ENCODE results near the gene FARSB. TPM values are rescaled to one million over a fixed set of nuclear protein-coding genes. Genes with fewer than 3 reads are reported as not detected.

The FARSB gene
- total RNA-seq, 2 experiments from 2014 or later, result 21.6 to 26.0 TPM

GRCh38 chr2:222523783-222524544 lies 131.9 kb downstream of the FARSB start:
- CTCF ChIA-PET, result no interaction called here
- DNase-seq, result no peak
- H3K9me3 Mint-ChIP-seq, result no peaks in the 10 kb centered on the region
- POLR2A ChIA-PET, result no interaction called here
- no peak overlapping the region for H3K27ac Mint-ChIP-seq
- no peaks in the 10 kb centered on the region for H3K27me3 Mint-ChIP-seq
- H3K36me3 Mint-ChIP-seq (ENCODE audit: low read depth), result no peaks in the 10 kb centered on the region
- no peak overlapping the region for H3K4me3 Mint-ChIP-seq
- no peaks in the 10 kb centered on the region for H3K4me1 Mint-ChIP-seq

GRCh38 chr2:222522082-222522481 lies 133.8 kb downstream of the FARSB start:
- no peaks in the 10 kb centered on the region for H3K27me3 Mint-ChIP-seq
- POLR2A ChIA-PET, result no interaction called here
- no peak for DNase-seq
- H3K4me3 Mint-ChIP-seq, result no peak overlapping the region
- CTCF ChIA-PET, result no interaction called here
- no peaks in the 10 kb centered on the region for H3K9me3 Mint-ChIP-seq
- H3K36me3 Mint-ChIP-seq (ENCODE audit: low read depth), result no peaks in the 10 kb centered on the region
- H3K27ac Mint-ChIP-seq, result no peak overlapping the region
- H3K4me1 Mint-ChIP-seq, result no peaks in the 10 kb centered on the region

DNA sequence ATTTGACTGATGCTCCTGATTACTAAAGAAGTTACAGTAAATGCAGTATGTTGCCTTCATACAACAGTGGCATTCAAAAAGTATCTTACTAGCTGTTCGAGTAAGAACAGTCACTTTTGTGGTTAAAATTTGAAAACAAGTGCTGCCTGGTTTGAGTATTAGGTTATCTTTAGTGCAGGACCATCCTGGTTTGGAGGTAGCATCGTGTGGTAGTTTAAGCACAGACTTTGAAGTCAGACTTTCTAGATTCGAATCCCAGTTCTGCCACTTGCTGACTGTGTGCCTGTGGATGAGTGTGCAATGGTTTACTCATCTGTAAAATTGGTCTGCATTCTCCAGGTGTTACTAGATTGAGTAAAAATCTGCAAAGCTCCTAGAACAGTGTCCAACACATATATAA lies 134.8 kb downstream of the FARSB start:
- DNase-seq, result no peak
- POLR2A ChIA-PET, result no interaction called here
- H3K4me1 Mint-ChIP-seq, result no peaks in the 10 kb centered on the region
- H3K9me3 Mint-ChIP-seq, result no peaks in the 10 kb centered on the region
- CTCF ChIA-PET, result interaction anchor here (0.6 kb wide), 1 partner anchor 121 kb away, joined by 3 read pairs; no protein-coding TSS in a partner anchor
- no peaks in the 10 kb centered on the region for H3K36me3 Mint-ChIP-seq (ENCODE audit: low read depth)
- no peak overlapping the region for H3K4me3 Mint-ChIP-seq
- H3K27me3 Mint-ChIP-seq, result no peaks in the 10 kb centered on the region
- no peak overlapping the region for H3K27ac Mint-ChIP-seq

Other genes with a start within 250 kb of the FARSB start
- gene SGPP2, start 231.5 kb downstream of the FARSB start, total RNA-seq, result under 1 TPM; 0.55 to 0.67 TPM
- gene MOGAT1, start 15.6 kb upstream of the FARSB start, total RNA-seq, result not detected
- 10 to 100 TPM; 37.6 to 43.0 TPM for gene ACSL3, start 204.9 kb upstream of the FARSB start, total RNA-seq

All from activated CD4-positive, alpha-beta T cell treated with anti-CD3 and anti-CD28 coated beads, Interleukin-2, amount 10 ng/mL, durations not matched to agents 7 days and 5 days (primary cell).